ENCODE results near the gene NPHP4.

NPHP4 gene

GRCh38 chr1:5831600-5832335, 160.5 kb downstream of the NPHP4 start:
- peaks cover 1% of the 10 kb centered on the region for H3K36me3 Mint-ChIP-seq (ENCODE audit: insufficient read depth)
- H3K27ac Mint-ChIP-seq (ENCODE audit: low read depth) = no peak overlapping the region
- H3K27me3 Mint-ChIP-seq = peaks cover 16% of the 10 kb centered on the region
- DNase-seq (ENCODE audit: low spot score in 2 of 2) = no peak
- ATAC-seq (replicated peaks; ENCODE audit: extremely low read depth, poor library complexity, severe bottlenecking) = no peak
- H3K4me1 Mint-ChIP-seq = no peaks in the 10 kb centered on the region
- no peak overlapping the region for H3K4me3 Mint-ChIP-seq
- peaks cover 6% of the 10 kb centered on the region for H3K9me3 Mint-ChIP-seq

GRCh38 chr1:5830771-5831599, 161.2 kb downstream of the NPHP4 start:
- Mint-ChIP-seq H3K36me3 (ENCODE audit: insufficient read depth) (peaks cover 1% of the 10 kb centered on the region), H3K27ac (ENCODE audit: low read depth) (no peak overlapping the region), H3K9me3 (peaks cover 6% of the 10 kb centered on the region)

GRCh38 chr1:5829414-5829813, 162.8 kb downstream of the NPHP4 start:
- H3K4me3 Mint-ChIP-seq = no peak overlapping the region
- peaks cover 10% of the 10 kb centered on the region for H3K27me3 Mint-ChIP-seq
- ATAC-seq (replicated peaks; ENCODE audit: extremely low read depth, poor library complexity, severe bottlenecking) = no peak
- H3K27ac Mint-ChIP-seq (ENCODE audit: low read depth) = no peak overlapping the region
- DNase-seq (ENCODE audit: low spot score in 2 of 2) = no peak
- no peaks in the 10 kb centered on the region for H3K4me1 Mint-ChIP-seq
- peaks cover 6% of the 10 kb centered on the region for H3K9me3 Mint-ChIP-seq
- peaks cover 1% of the 10 kb centered on the region for H3K36me3 Mint-ChIP-seq (ENCODE audit: insufficient read depth)

More at GRCh38 chr1:5830771-5831599, 161.2 kb downstream of the NPHP4 start:
- no peaks in the 10 kb centered on the region for H3K4me1 Mint-ChIP-seq
- DNase-seq (ENCODE audit: low spot score in 2 of 2) = no peak
- no peak overlapping the region for H3K4me3 Mint-ChIP-seq
- ATAC-seq (replicated peaks; ENCODE audit: extremely low read depth, poor library complexity, severe bottlenecking) = no peak
- H3K27me3 Mint-ChIP-seq = peaks cover 16% of the 10 kb centered on the region

GRCh38 chr1:5828308-5828935, 163.8 kb downstream of the NPHP4 start:
- Mint-ChIP-seq H3K36me3 (ENCODE audit: insufficient read depth) (peaks cover 1% of the 10 kb centered on the region), H3K27me3 (peaks cover 10% of the 10 kb centered on the region), H3K9me3 (peaks cover 6% of the 10 kb centered on the region), H3K4me1 (no peaks in the 10 kb centered on the region), H3K27ac (ENCODE audit: low read depth) (no peak overlapping the region), H3K4me3 (no peak overlapping the region)
- no peak for ATAC-seq (replicated peaks; ENCODE audit: extremely low read depth, poor library complexity, severe bottlenecking)
- DNase-seq (ENCODE audit: low spot score in 2 of 2) = no peak

GRCh38 chr1:5827516-5827915, 164.7 kb downstream of the NPHP4 start:
- H3K4me1 Mint-ChIP-seq = no peaks in the 10 kb centered on the region
- no peak overlapping the region for H3K27ac Mint-ChIP-seq (ENCODE audit: low read depth)
- H3K36me3 Mint-ChIP-seq (ENCODE audit: insufficient read depth) = peaks cover 1% of the 10 kb centered on the region
- H3K4me3 Mint-ChIP-seq = no peak overlapping the region
- no peak for ATAC-seq (replicated peaks; ENCODE audit: extremely low read depth, poor library complexity, severe bottlenecking)
- H3K9me3 Mint-ChIP-seq = peaks cover 6% of the 10 kb centered on the region
- H3K27me3 Mint-ChIP-seq = peaks cover 15% of the 10 kb centered on the region
- DNase-seq (ENCODE audit: low spot score in 2 of 2) = no peak

- Mint-ChIP-seq H3K4me1 (no peaks in the 10 kb centered on the region), H3K9me3 (peaks cover 6% of the 10 kb centered on the region), H3K36me3 (ENCODE audit: insufficient read depth) (peaks cover 1% of the 10 kb centered on the region), H3K27me3 (peaks cover 24% of the 10 kb centered on the region), H3K27ac (ENCODE audit: low read depth) (no peak overlapping the region), H3K4me3 (no peak overlapping the region)
- ATAC-seq (replicated peaks; ENCODE audit: extremely low read depth, poor library complexity, severe bottlenecking) (no peak), DNase-seq (ENCODE audit: low spot score in 2 of 2) (no peak)
Observed at GRCh38 chr1:5826601-5827000, 165.6 kb downstream of the NPHP4 start.

GRCh38 chr1:5822726-5823125, 169.5 kb downstream of the NPHP4 start:
- H3K9me3 Mint-ChIP-seq = no peaks in the 10 kb centered on the region
- peaks cover 62% of the 10 kb centered on the region for H3K27me3 Mint-ChIP-seq
- DNase-seq (ENCODE audit: low spot score in 2 of 2) (no peak), ATAC-seq (replicated peaks; ENCODE audit: extremely low read depth, poor library complexity, severe bottlenecking) (no peak)
- no peaks in the 10 kb centered on the region for H3K36me3 Mint-ChIP-seq (ENCODE audit: insufficient read depth)
- no peak overlapping the region for H3K4me3 Mint-ChIP-seq
- no peaks in the 10 kb centered on the region for H3K4me1 Mint-ChIP-seq
- no peak overlapping the region for H3K27ac Mint-ChIP-seq (ENCODE audit: low read depth)

GRCh38 chr1:5822266-5822665, 170.0 kb downstream of the NPHP4 start:
- Mint-ChIP-seq H3K4me3 (no peak overlapping the region), H3K36me3 (ENCODE audit: insufficient read depth) (no peaks in the 10 kb centered on the region), H3K27ac (ENCODE audit: low read depth) (no peak overlapping the region), H3K27me3 (peaks cover 67% of the 10 kb centered on the region), H3K4me1 (no peaks in the 10 kb centered on the region), H3K9me3 (no peaks in the 10 kb centered on the region)
- ATAC-seq (replicated peaks; ENCODE audit: extremely low read depth, poor library complexity, severe bottlenecking) (no peak), DNase-seq (ENCODE audit: low spot score in 2 of 2) (no peak)

GRCh38 chr1:5821540-5822176, 170.6 kb downstream of the NPHP4 start:
- Mint-ChIP-seq H3K27ac (ENCODE audit: low read depth) (no peak overlapping the region), H3K4me3 (no peak overlapping the region), H3K27me3 (peaks cover 71% of the 10 kb centered on the region), H3K9me3 (no peaks in the 10 kb centered on the region), H3K36me3 (ENCODE audit: insufficient read depth) (no peaks in the 10 kb centered on the region), H3K4me1 (no peaks in the 10 kb centered on the region)
- DNase-seq (ENCODE audit: low spot score in 2 of 2) (no peak), ATAC-seq (replicated peaks; ENCODE audit: extremely low read depth, poor library complexity, severe bottlenecking) (no peak)

- Mint-ChIP-seq H3K9me3 (no peaks in the 10 kb centered on the region), H3K36me3 (ENCODE audit: insufficient read depth) (no peaks in the 10 kb centered on the region), H3K4me1 (no peaks in the 10 kb centered on the region), H3K27ac (ENCODE audit: low read depth) (no peak overlapping the region), H3K4me3 (no peak overlapping the region), H3K27me3 (peaks cover 75% of the 10 kb centered on the region)
- DNase-seq (ENCODE audit: low spot score in 2 of 2) (no peak), ATAC-seq (replicated peaks; ENCODE audit: extremely low read depth, poor library complexity, severe bottlenecking) (no peak)
Observed at GRCh38 chr1:5820026-5820421, 172.2 kb downstream of the NPHP4 start.

GRCh38 chr1:5819391-5820025, 172.7 kb downstream of the NPHP4 start:
- Mint-ChIP-seq H3K4me1 (no peaks in the 10 kb centered on the region), H3K27ac (ENCODE audit: low read depth) (no peak overlapping the region), H3K27me3 (peaks cover 75% of the 10 kb centered on the region), H3K36me3 (ENCODE audit: insufficient read depth) (no peaks in the 10 kb centered on the region), H3K4me3 (no peak overlapping the region), H3K9me3 (no peaks in the 10 kb centered on the region)
- ATAC-seq (replicated peaks; ENCODE audit: extremely low read depth, poor library complexity, severe bottlenecking) = no peak
- no peak for DNase-seq (ENCODE audit: low spot score in 2 of 2)

- Mint-ChIP-seq H3K27ac (ENCODE audit: low read depth) (no peak overlapping the region), H3K36me3 (ENCODE audit: insufficient read depth) (no peaks in the 10 kb centered on the region), H3K9me3 (no peaks in the 10 kb centered on the region), H3K4me3 (no peak overlapping the region), H3K4me1 (no peaks in the 10 kb centered on the region), H3K27me3 (peaks cover 75% of the 10 kb centered on the region)
- ATAC-seq (replicated peaks; ENCODE audit: extremely low read depth, poor library complexity, severe bottlenecking) = no peak
- no peak for DNase-seq (ENCODE audit: low spot score in 2 of 2)
Observed at GRCh38 chr1:5818755-5819154, 173.5 kb downstream of the NPHP4 start.

Data from central memory CD8-positive, alpha-beta T cell (primary cell).